Astrocyte of the spinal cord (primary cell): Measurements from ENCODE around the gene ARHGAP44.

Experiments used
- DNase-seq: peaks from one replicate; pipeline ENCODE4 v3.0.0; 2011; ENCODE audit warnings: low read depth, low spot score
- H3K4me3 ChIP-seq: 2 replicates; pipeline ENCODE4 v1.5.1; 2011; ENCODE audit warnings: low read depth, mild to moderate bottlenecking, low read length, moderate library complexity
- in situ Hi-C: cut with HindIII; loops from 2 replicates; pipeline ENCODE4 v1.10.0; 2017; ENCODE audit warnings: low sequenced_read_pairs
- TF ChIP-seq, protein P1 (sequence below): IDR thresholded peaks from 2 replicates; pipeline ENCODE4 v1.5.1; 2012; ENCODE audit warnings: low read depth, mild to moderate bottlenecking, low read length, inconsistent platforms

ARHGAP44 gene

DNA sequence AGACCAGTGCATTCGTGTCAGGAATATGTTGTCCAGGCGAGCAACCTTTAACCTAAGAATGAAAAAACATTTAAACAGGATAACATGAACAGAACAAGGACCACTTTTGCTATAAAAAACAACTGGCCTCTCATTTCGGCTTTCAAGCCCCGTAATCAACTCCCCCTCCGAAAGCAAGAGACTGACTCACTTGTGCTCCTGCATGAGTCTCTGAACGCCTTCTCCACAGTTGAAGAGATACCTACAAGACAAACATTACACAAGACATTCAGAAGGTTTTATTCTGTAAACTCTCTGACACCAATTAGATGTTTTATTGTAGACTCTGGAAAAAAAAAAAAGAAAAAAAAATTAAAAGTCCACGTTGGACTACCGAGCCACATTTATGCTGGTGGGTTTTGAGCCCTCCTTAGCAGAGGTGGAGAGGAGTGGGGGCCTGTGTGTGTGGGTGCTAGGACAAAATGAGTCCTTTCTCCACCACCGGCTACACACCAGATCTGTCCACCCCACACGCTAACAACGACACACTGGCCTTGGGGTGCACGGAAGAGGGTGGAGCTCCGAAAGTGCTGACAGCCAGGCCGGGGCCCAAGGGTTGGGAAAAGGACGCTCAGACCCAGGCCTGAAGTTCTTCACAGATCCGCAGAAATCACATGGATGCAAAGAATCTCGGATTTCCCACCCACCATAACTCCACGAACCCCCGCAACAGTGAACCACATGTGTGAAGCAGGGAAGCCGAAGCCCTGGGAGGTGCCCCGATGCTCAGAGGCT lies 227.8 kb downstream of the ARHGAP44 start:
- DNase-seq = no peak
- TF ChIP-seq, protein P1, sequence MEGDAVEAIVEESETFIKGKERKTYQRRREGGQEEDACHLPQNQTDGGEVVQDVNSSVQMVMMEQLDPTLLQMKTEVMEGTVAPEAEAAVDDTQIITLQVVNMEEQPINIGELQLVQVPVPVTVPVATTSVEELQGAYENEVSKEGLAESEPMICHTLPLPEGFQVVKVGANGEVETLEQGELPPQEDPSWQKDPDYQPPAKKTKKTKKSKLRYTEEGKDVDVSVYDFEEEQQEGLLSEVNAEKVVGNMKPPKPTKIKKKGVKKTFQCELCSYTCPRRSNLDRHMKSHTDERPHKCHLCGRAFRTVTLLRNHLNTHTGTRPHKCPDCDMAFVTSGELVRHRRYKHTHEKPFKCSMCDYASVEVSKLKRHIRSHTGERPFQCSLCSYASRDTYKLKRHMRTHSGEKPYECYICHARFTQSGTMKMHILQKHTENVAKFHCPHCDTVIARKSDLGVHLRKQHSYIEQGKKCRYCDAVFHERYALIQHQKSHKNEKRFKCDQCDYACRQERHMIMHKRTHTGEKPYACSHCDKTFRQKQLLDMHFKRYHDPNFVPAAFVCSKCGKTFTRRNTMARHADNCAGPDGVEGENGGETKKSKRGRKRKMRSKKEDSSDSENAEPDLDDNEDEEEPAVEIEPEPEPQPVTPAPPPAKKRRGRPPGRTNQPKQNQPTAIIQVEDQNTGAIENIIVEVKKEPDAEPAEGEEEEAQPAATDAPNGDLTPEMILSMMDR = no peak
- in situ Hi-C loops = no loop called here
- H3K4me3 ChIP-seq = peak overlapping the region; percentile 77

DNA sequence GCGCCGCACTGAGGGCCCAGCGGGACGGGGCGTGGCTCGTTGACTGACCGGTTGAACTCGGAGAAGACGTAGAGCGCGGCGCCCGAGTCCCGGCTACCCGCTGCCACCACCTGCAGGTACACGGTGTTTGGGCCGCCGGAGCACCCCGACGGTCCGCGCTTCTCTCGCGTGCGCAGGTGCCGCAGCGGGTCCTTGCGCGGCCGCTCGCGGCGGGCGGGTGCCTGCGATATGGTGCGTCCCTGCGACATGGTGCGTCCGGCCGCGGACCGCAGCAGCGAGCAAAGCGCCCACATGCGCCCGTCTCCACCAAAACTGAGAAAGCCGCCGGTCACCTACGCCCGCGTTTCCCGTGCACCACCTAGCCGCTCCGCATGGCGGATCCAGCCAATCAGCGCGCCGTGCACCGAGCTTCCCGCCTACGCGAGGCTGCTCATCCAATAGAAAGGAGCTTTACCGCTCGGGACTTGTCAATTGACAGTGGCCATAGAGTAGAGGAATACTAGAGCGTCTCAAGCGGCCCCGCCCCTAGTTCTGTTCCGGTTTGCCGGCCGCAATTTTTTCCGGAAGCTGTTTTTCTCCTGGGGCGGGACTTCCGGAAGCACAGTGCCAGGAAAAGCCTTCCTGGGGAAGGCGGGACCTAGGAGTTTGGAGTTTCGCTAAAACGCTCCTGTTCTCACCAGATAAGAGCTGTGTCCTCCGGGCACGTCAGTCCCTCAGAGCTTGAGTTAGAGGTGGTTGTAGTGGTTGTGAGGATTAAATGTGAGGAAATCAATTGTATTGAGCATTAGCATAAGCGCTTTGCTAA lies 228.6 kb downstream of the ARHGAP44 start, which contains the start of gene ELAC2:
TSS of gene ELAC2 (minus strand) at position 373 of the 805 bp plus-strand sequence. CDS start at position 293, 80 bp downstream.
- TF ChIP-seq, protein P1 = no peak
- in situ Hi-C loops = no loop called here
- H3K4me3 ChIP-seq = peak within 1 kb of the TSS; percentile 77
- DNase-seq = peak; percentile 100

DNA sequence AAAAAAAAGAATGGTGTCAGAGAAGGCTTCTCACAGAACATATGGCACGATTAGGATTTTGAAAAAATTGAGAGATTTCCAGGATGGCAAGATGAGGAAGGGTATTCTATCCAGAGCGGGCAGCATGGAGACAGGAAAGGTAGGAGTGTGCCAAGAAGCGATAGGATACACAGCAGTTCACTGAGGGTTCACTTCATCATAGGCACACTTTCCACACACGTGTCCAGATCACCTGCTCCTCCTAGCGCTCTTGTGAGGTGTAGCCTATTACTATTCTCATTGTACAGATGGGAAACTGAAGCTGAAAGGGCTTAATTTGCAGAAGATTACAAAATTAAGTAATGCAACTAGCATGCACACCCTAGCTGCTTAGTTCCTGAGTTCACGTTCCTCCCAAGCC lies 234.7 kb downstream of the ARHGAP44 start:
- H3K4me3 ChIP-seq = no peak overlapping the region
- in situ Hi-C loops = no loop called here
- no peak for DNase-seq
- TF ChIP-seq, protein P1 = no peak

DNA sequence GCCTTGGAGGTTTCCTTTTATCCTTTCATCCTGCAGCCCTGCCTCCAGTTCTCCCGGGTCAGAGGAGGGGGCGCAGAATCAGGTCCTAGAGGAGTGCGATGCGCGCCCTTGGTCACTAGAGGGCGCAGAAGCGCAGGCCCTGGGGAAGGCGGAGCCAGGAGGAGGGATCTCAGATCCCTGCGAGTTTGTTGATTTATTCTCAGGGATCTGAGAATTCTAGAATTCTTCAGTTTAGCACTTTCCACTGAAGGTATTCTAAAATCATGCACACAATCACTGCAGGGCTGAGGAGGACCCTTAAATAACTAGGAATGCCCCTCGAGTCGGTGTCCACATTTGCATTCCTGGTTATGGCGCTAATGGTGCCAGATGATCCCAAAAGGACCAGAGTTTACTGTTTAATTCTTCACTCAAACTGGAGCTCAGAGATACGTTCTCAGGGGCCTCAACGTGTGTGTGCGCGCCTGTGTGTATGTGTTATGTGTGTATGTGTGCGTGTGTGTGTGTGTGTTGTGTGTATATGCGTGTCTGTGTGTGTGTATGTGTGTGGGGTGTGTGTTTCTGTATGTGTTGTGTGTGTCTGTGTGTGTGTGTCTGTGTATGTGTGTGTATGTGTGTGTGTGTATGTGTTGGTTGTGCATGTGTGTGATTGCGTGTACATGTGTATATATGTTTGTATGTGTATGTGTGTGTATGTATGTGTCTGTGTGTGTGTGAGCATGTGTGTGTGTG lies 235.4 kb downstream of the ARHGAP44 start:
- DNase-seq = peak; percentile 52
- in situ Hi-C loops = no loop called here
- TF ChIP-seq, protein P1 = peak; percentile 100
- no peak overlapping the region for H3K4me3 ChIP-seq

DNA sequence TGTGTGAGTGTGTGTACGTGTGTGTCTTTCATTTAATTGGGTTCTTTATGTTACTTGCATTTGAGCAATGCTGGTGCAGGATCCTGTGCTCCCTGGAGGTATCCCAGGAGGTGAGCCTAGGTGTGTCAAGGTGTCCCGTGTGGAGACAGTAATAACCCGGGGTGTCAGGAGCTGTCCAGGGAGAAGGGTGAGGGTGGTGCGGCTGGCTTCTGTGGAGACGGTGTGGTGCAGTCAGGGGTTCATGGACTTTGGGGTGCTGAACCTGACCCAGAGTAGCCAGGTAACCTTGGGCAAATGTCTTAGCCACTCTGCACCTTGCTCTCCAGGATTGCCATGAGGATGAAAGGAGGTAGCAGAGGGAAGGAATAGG lies 235.9 kb downstream of the ARHGAP44 start:
- no peak overlapping the region for H3K4me3 ChIP-seq
- TF ChIP-seq, protein P1 = no peak
- no peak for DNase-seq
- in situ Hi-C loops = no loop called here

DNA sequence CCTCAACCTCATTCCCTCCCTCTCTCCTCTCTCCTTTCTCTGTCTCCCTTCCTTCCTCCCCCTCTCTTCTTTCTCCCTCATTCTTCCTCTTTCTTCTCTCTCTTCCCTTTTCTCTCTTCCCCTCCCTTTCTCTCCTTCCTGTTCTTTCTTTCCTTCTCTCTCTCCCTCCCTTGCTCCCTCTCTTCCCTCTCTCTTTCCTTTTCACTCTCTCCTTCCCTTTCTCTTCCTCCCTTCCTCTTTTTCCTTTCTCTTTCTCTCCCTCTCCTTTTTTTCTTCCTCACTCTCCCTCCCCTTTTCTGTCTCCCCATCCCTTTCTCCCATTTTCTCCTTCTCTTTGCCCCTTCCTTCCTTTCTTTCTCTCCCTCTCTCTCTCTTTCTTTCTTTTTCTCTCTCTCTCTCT lies 236.4 kb downstream of the ARHGAP44 start:
- in situ Hi-C loops = no loop called here
- TF ChIP-seq, protein P1 = no peak
- no peak for DNase-seq

More for the DNA sequence above, 236.4 kb downstream of the ARHGAP44 start:
- H3K4me3 ChIP-seq = no peak overlapping the region
